Stimulated activated CD4-positive, alpha-beta T cell treated with anti-CD3 and anti-CD28 coated beads, Interleukin-4, amount 100 ng/mL, for 1 hour (primary cell): Measurements from ENCODE around the gene HSPD1.
A peak's percentile ranks its signal among the peaks of the same experiment; 100 is the strongest.

Experiments used
- DNase-seq: peaks from one replicate; pipeline ENCODE4 v3.0.0-alpha.2; 2020

HSPD1 gene

DNA sequence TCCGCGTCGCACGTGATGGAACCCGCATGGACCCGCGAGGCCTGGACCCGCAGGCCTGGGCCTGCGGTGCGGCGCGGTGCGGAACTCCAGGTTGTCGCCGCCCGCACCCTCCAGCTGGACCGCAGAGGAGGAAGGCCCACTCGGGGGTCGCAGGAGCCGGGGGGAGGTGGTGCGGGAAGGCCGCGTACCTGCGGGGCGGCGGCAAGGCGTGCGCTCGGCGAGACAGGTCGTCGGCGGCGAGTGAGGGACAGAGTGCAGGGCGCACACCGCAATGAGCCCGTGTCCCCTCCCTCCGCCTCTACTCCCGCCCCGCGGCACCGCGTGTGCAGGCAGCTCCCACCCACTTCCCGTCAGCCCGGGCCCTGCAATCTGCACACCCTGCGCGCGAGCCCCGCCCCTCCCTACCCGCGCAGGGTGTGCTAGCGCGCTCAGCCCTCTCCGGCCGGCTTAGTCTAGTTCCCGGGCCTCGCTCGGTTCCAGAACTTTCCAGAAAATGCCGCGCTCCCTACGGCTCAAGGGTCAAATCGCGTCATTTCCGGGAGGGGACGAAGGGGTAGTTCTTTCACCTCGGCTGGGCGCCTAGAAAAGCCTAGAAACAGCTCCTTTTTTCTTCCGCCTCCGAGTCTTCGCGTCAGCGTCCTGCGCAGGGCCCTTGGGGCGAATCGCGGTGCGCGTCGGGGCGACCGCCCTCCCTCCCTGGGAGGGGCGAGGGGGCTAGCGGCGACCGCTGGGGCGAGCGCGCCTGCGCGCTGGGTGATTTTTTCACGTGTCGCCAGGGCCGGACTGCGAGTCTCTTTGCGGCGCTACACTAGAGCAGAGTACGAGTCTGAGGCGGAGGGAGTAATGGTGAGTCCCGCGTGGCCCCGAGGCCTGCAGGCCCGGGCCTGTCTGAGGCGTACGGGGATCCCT is at the start of gene HSPD1, which contains the start of gene HSPE1:
TSS of gene HSPD1 (minus strand) at position 247 of the 909 bp plus-strand sequence. CDS start 992 bp downstream, outside the sequence.
TSS of gene HSPE1 (plus strand) at position 786 of the 909 bp plus-strand sequence. CDS start at position 844, 58 bp downstream.
- DNase-seq: peak; percentile 97

DNA sequence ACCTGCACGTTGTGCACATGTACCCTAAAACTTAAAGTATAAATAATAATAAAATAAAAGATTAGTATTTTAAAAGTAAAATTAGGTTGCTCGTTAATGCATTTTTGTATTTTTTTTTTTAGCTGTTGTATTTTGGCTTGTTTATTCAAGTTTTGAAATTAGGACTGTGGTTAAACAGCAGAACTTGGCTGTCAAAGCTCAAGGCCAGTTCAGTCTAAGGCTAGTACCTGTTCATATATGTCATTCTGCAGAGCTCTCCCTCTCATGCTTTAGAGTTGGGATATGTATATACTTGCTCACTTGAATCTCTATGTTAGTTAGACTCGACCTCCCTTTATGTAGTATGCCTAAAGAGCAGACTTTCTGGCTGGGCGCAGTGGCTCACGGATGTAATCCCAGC is 48.9 kb upstream of the HSPD1 start:
- DNase-seq: no peak

DNA sequence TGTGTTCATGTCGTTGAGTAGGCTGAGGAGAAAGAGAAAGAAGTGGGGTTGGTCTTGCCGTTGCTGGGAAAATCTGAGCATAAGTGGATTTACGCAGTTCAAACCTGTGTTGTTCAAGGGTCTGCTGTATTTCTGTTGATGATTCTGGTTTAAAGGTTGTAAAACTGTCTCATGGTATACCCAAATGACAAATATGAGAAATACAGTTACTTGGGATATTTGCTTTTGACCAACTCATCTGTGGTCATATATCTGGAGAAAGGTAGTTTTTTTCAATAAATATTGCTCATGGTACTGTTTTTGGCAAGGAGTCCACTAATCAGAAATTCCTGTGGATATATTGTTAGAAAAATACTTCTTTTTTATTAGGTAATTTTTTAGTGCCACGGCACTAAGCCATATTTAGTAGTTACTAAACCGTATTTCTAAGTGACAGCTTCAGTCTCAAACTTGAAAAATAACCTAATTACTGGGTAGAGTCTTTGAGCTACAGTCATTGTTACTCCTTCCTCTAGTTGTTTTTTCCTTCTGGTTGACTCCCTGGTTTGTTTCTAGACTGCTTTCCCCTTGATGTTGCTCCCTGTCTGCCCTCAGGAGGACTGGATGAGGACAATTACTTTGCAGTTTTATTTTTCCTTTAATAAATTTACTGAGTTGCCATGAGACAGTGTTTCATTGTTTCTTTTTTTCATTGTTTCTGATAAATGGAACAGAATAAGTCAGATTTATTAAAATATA is 47.7 kb upstream of the HSPD1 start:
- no peak for DNase-seq

DNA sequence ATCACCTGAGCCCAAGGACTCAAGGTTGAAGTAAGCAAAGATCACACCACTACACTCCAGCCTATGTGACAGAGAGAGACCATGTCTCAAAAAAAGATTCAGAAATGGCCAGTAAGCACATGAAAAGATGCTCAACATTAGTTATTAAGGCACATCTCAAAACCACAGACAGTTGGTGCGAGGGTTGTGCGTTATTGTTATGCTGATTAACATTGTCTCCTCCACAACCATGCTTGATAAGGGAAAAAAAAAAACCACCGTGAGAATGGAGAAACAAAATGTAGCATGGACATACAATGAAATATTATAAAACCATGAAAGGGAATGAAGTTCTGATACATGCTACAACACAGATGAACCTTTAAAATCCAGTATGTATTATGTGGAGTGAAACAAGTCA is 43.6 kb upstream of the HSPD1 start:
- no peak for DNase-seq

DNA sequence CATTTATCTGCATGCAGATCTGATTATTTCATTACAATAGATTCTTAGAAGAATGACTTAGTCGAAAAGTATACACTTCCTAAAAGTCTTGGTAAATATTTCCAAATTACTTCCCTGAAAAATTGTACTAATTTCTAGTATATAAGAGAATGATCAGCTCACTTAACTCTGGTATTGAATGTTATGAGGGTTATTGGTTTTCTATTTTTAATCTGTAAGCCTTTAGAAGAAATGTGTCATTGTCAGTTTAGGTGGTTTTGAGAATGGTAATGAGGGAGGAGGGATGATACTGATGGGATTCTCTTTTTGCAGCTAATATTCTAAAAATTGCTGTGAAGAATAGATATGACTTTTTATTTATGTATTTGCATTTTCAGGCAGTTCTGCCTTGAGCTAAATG is 40.1 kb upstream of the HSPD1 start:
- DNase-seq: no peak

DNA sequence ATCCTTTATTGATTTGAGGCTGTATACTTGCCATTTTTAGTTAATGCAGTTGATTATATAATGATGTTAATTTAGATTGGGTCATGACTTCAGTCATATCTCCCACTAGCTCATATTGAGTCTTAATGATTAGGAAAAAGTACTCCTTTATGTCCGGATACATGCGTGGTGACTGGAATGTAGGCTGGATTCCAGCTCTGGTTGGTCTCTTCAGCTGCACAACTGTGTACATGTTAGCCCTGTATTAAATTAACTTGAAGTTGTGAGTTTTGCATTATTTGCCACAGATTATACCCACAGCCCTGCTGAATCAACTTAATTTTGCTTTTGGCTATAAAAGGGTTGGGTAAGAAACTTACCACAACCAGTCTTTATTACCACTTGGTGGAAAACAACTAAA is 38.8 kb upstream of the HSPD1 start:
- no peak for DNase-seq

DNA sequence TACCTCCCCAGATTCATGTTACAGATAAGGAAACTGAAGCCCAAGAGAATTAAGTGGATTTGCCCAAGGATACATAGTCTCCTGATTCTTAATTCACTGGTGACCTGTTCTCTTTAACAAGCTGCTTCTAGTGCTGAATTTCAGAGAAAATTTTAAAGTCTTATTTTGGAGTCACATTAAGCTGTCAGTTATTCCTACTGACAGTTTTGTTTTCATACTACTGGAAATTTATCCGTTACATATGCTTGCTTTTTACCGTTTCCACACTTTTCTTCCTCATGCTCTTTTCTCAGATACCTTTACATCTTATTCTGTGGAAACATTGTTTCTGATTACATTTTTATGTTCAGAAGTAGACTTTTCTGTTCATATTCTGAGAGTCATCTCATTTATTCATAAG is 17.5 kb upstream of the HSPD1 start:
- DNase-seq: no peak

DNA sequence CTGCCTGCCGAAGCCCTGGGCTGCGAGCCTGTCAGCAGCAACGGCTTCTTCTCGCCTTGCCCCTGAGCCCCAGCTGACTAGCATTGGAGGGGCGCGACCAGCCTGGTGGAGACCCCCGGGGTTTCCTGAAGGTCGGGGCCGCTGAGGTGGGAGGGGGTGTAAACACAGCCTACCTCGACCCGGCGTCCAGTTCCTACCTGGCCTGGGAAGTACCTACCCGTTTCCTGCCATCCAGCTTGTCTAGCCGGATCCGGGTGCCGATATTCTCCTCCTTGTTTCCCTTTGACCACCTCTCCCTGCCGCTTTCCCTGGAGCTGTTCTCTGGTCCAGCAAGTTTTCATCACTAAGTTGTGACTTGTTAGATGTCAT is 16.7 kb upstream of the HSPD1 start:
- peak; percentile 18 for DNase-seq

DNA sequence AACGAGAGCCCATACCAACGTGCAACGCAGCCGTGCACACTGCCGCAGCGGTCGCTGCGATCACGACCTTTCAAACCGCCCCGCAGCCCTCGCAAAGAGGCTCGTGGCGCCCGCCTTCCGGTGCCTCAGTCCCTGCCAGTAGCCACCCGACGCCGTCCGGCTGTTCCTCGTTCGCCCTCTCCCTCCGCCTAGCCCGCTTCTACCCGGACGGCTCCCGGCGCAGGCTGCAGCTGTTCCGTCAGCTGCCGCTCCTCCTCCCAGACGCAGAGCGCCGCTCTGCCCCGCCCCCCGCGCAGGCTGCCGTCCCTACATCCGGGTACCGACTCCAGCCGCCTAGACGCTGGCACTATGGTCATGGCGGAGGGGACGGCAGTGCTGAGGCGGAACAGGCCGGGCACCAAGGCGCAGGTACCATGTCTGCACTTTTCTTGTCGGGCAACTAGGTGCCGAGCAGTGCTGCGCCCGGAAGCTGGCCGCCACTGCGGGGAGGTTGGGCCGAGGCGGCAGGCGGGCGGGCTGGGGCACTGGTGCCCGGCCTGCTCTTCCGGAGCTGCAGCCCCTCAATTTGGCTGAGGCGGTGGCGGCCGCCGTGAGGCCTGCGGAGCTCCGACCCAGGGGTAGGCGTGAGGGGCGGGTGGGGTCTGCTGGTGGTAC is 16.2 kb upstream of the HSPD1 start, which contains the start of gene MOB4:
TSS of gene MOB4 (plus strand) at position 328 of the 654 bp plus-strand sequence. CDS start at position 349, 21 bp downstream.
- peak; percentile 95 for DNase-seq

DNA sequence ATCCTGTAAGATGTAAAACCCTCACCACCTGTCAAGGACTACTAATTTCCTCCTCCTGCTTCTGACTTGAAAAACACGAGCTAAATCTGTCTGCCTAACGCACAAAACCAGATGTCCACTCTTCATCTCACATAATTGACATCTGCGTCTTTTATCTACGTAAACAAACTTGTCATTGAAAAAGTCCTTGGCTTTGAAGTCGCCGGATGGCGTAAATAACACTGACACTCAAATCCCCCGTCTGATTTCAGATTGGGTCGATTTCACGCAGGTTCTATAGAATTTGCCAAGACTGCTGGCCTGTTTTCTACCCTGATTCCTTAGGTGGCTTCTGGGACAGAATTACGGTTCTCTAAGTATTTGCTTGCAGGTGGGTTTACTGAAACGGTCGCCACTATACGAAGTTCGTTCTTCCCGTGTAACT is 15.7 kb upstream of the HSPD1 start:
- DNase-seq: no peak

DNA sequence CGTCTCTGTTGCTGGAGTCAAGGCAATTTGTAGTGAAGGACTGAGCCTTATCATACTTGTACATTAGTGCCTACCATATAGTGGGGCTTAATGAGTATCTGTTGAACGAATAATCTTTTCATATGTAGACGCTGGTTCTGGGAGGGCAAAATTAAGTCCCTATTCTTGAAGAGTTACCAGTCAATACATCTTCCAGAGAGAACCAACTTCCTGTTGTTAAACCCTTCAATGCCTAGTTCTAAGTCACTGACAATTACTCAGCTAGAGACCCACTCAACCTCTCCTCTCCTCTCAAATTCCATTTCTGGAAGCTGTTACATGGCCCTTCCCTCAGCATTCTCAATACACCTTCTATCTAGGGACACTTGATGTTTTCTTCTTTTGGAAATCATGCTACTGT is 15.1 kb upstream of the HSPD1 start:
- DNase-seq: no peak

DNA sequence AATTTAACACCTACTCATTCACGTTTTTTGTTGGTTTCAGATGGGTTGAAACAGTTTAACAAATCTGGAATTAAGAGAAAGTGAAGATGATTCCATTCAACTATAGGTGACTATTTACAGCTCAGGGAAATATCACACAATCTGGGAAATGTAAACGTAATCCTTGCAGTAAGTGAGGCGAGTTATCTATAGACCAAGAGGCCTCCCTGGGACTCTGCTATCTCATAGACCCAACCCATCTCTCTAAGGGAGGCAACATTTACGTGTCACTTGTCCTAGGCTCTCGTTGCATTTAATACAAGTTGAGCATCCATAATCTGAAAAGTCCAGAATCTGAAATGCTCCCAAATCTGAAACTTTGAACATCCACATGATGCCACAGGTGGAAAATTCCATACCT is 14.3 kb upstream of the HSPD1 start:
- DNase-seq: no peak

DNA sequence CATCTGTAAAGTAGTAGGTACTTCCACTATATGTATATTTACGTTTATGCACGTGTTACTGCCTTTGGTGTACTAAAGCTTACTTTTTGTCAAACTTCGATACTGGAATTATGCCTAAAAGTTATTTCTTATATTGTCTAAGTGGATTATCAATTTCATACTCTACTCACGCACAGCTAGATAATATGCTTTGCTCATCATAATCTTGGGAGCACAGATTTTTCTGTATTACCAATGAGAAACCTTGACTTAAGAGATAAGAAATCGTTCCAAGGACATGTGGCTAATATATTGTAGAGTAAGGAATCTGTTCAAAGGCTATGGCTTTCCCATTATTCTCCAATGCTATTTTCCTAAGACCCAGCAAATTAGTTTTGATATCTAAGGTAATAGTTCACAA is 7.0 kb upstream of the HSPD1 start:
- DNase-seq: no peak

DNA sequence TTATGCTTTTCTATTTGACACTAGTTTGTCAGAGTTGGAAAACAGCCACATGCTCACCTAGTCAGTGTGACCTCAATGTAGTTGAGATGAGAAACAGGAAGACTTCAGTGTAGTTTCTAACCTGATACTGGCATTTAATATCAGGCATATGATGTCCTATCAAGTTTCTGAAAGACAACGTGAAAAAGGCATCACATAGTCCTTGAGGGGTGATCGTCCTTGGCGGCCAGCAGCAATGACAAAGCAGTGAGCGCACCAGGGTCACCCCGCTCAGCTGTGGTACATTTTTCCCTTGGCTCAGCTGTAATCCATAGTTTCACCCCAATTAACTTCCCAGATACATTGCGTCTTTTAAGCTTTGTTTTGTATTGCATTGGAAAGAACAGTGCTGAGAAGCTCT is 4.9 kb upstream of the HSPD1 start:
- DNase-seq: no peak

DNA sequence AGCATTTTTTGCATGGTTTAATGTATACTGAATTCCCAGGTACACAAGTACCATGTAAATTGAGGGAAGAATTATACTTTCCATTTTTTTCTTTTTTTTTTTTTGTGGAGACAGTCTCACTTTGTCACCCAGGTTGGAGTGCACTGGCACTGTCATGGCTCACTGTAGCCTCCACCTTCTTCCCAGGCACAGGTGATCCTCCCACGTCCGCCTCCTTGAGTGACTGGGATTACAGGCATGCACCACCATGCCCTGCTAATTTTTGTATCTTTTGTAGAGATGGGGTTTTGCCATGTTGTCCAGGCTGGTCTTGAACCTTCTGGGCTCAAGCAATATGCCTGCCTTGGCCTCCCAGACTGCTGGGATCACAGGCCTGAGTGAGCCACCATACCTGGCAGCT is 4.4 kb upstream of the HSPD1 start:
- DNase-seq: no peak

DNA sequence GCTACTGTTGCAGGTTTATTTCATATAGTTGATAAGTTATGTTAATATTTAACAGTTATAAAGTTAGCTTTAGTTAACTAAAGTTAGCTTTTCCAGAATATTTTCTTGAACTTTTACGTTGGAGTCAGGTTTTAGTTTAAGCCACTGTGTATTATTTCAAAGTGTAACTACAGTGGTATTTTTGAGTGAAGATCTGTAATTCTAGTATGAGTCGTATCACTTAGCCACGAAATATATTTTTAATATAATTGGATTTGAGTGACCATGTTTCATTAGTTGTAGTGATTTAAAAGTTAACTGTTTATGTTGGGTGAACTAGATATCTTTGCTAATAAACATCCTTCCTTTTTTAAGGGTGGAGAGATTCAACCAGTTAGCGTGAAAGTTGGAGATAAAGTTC is 3.0 kb upstream of the HSPD1 start:
- no peak for DNase-seq

DNA sequence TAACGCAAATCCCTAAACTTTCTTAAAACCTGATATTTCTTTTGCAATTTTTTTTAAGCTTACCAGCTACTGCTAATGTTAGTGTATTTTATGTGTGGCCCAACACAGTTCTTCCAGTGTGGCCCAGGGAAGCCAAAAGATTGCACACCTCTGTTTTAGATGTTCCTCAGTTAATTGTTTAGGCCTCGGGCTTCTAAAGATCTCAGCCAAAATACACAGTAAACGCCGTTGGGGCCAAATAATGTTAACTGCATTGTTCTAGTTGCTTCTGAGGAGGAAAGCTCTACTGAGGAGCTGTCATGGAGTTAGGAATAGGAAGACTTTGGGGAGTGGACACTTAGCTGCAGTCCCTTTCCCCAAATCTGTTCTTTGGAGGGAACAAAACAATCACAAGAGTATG is 2.6 kb upstream of the HSPD1 start:
- no peak for DNase-seq

DNA sequence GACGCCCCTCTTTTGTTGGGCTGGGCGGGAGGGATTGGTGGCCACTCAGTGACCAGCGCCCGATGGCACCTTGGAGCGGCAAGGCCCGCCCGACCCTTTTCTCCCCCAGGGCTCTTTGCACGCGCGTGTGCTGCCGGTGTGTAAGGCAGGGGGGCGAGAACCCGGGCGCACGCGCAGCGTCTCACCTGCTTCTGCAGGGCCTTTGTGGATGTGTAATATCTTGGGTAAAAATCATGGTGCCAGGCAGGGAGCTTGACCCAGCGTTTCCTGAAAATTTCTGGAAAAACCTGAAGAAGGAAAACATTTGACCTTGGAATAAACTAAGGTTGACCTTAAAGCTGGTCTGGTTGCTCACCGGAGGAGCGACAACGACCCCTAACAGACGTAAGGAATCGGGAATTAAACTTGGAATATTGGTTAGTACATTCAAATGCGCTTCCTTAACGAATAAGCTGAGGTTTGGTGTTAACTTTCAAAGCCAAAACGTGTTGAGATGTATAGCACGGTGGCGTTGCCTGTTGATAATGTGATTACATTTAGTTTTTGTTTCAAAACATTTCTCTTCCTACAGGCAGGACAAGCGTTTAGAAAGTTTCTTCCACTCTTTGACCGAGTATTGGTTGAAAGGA is 977 bp upstream of the HSPD1 start:
- DNase-seq: no peak

DNA sequence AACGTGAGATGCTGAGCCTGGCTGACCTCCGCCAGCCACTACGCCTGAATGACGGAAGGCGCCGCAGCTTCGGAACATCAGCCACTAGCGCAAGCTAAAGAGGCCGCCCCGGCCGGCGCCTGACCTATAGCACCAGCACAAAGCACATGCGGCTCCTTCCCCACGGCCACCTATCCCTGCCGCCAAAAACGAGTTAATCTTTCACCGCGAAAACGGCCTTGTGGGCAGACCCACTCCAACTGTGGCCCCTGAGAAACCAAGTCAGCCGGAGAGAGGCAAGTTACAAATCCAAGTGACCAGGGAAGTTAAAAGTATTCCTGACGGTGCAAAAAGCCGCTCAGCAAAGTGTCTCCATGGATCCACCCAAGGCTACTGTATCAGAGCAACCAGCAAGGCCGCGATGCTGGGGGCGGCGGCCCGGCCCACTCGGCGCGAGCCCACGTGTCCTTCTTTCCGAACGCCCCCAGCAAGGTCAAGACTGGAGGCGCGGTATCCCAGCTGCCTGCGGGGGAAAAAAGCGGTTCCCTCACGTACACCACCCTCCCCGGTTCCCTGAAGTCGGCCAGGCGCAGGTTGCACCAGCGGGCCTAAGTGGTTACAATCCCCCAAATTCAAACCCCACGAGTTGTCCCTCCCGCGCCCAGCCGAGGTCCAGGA is 575 bp downstream of the HSPD1 start:
- peak; percentile 52 for DNase-seq

DNA sequence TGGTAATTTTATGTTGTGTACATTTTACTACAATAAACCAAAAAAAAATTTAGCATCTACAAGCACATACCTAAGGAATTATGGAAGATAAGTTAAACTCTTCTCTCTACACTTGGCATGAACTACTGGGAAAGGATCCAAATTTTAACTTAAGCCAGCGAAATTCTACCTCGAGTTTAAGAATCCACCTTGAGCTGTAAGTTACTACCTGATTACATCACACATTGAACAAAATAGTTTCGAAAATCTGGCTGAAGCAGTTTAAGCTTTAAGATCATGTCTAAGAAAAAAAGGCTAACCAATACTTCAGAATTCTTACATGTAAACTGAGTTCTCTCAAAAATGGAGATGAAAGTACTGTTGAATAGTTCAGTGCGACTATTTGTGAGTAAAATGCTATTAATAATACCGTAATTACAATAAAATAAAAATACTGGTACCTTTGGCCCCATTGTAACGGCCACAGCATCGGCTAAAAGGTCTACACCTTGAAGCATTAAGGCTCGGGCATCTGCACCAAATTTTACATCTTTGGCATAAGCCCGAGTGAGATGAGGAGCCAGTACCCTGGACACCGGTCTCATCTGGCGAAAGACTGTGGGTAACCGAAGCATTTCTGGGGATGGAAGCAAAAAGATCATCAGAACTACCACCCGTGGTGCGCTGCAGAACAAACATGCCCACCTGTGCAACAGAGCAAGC is 1.3 kb downstream of the HSPD1 start:
- no peak for DNase-seq

DNA sequence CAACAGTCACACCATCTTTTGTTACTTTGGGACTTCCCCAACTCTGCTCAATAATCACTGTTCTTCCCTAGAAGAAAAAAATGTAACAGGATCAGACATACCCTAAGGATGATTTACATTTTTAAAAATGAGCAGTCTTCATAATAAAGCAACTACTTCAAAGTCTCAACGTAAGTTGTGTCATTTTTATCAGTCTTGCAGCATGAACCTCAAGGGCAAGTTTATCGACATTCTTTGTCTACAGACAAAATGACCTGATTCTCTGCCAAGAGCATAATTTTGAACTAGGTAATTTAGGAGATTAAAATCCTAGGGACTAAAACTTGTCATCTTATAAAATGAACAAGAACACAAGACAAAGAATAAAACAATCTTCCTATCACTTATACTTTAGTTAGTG is 2.3 kb downstream of the HSPD1 start:
- DNase-seq: no peak

DNA sequence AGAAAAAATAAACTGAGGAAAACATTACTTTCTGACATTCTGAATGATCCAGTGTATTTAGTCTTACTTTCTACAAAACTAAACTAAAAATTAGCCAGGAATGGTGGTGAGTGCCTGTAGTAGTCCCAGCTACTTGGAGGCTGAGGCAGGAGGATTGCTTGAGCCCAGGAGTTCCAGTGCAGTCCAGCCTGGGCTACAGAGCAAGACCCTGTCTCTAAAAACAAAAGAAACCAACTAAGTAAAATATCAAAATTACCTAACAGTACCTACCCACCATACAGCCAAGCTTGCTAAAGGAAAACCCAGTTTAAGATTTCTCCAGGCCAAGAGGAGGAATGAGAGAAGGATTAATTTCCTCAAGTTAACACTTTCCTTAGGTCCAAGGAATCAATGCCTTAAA is 2.9 kb downstream of the HSPD1 start:
- DNase-seq: no peak
